K562 (cell line): ENCODE data around the gene RPS19. TPM values are rescaled to one million over a fixed set of nuclear protein-coding genes. Genes with fewer than 3 reads are reported as not detected.
A peak's percentile ranks its signal among the peaks of the same experiment; 100 is the strongest.

Experiments
- AFF4 ChIP-seq: sonication (generic); formaldehyde crosslinking; IDR thresholded peaks from 2 replicates; pipeline ENCODE4 v1.8.0; 2023; ENCODE audit warnings: mild to moderate bottlenecking, missing genetic modification reagents
- BRD4 ChIP-seq: fragments of 200-600 bp; sonication (generic); IDR thresholded peaks from 2 replicates; pipeline ENCODE4 v1.6.1; 2017; ENCODE audit warnings: inconsistent platforms
- CBX8 ChIP-seq: fragments of 200-600 bp; sonication (generic); IDR thresholded peaks from 2 replicates; pipeline ENCODE4 v1.6.1; 2012; ENCODE audit warnings: borderline replicate concordance, mixed run types, low read depth, mild to moderate bottlenecking, moderate library complexity, mixed read lengths, low read length, control low read depth, inconsistent platforms; ENCODE audit not compliant: poor library complexity, severe bottlenecking; ENCODE audit errors: extremely low read depth
- DLX4 ChIP-seq: fragments of 250-450 bp; sonication (Bioruptor Pico); IDR thresholded peaks from 2 replicates; pipeline ENCODE4 v1.6.1; 2021; ENCODE audit warnings: mild to moderate bottlenecking
- GTF2F1 ChIP-seq: IDR thresholded peaks from 2 replicates; pipeline ENCODE4 v1.6.1; 2011; ENCODE audit warnings: low read depth, low read length, improper control_type of control experiment
- NKRF ChIP-seq: fragments of 450-650 bp; IDR thresholded peaks from 2 replicates; pipeline ENCODE4 v1.6.1; 2016; ENCODE audit warnings: borderline replicate concordance
- PRDM10 ChIP-seq: fragments of 450-650 bp; IDR thresholded peaks from 2 replicates; pipeline ENCODE4 v1.6.1; 2018; ENCODE audit not compliant: partially characterized antibody
- USF2 ChIP-seq: sonication (generic); formaldehyde crosslinking; IDR thresholded peaks from 2 replicates; pipeline ENCODE4 v1.5.0; 2020; ENCODE audit warnings: missing genetic modification reagents
- YY1 ChIP-seq, 3 experiments: IDR thresholded peaks; 2 replicates each; pipeline ENCODE4 v1.6.1; 2011; ENCODE audit warnings: low read length in 2 of 3, mild to moderate bottlenecking in 2 of 3, moderate library complexity in 2 of 3, borderline replicate concordance in 1 of 3, control low read depth in 1 of 3, low read depth in 1 of 3; ENCODE audit not compliant: insufficient read depth in 3 of 3, insufficient replicate concordance in 2 of 3, control insufficient read depth in 1 of 3, insufficient read length in 1 of 3; ENCODE audit errors: extremely low read depth in 1 of 3
- ZNF41 ChIP-seq: fragments of 250-450 bp; sonication (Bioruptor Pico); conservative IDR thresholded peaks from 2 replicates; pipeline ENCODE4 v1.4.0; 2020; ENCODE audit warnings: mild to moderate bottlenecking
- ZNF436 ChIP-seq: fragments of 250-450, 450-650 bp; sonication (Bioruptor Pico); formaldehyde crosslinking; IDR thresholded peaks from 2 replicates; pipeline ENCODE4 v1.7.0; 2020; ENCODE audit warnings: mild to moderate bottlenecking
- ZNF75A ChIP-seq: fragments of 450-650 bp; formaldehyde crosslinking; IDR thresholded peaks from 2 replicates; pipeline ENCODE4 v1.4.0; 2020; ENCODE audit warnings: mild to moderate bottlenecking
- polyA plus RNA-seq, 8 experiments: library from polyadenylated mRNA; depleted of rRNA in 4 of 8; stranded (reverse) in 5 of 8; unstranded in 3 of 8; fragments of >200 nt; fragmentation: Nextera tagmentation in 2 of 8; fragmentation: Illumina TruSeq in 1 of 8; extraction: Ambion mirVana in 2 of 8; extraction: Trizol in 1 of 8; gene quantifications; 2 replicates each; pipeline versions ENCODE4 v1.2.1 to v1.2.3, GENCODE V29; 2011 to 2014; ENCODE audit warnings: inconsistent platforms in 1 of 8, missing spikeins in 1 of 8
- total RNA-seq, 7 experiments: library from RNA; depleted of rRNA in 6 of 7; stranded (reverse); fragments of >200 nt in 6 of 7; fragmentation: Illumina TruSeq in 2 of 7; extraction: Trizol in 2 of 7; gene quantifications; 2 replicates each; pipeline versions ENCODE4 v1.2.1 to v1.2.3, GENCODE V29; 2011 to 2021; ENCODE audit warnings: low replicate concordance in 1 of 7

The RPS19 gene
- total and polyA plus RNA-seq, 9 of the 15 experiments (the other 6 are each of a cell fraction or from before 2014, with no cell fraction given), result 1,964 to 3,408 (median 2,747) TPM

GRCh38 chr19:41882568-41883462, 22.8 kb downstream of the RPS19 start, which contains the start of gene ARHGEF1 (continued):
- no peak for TF ChIP-seq DLX4 (CRISPR knock-in tag)
- TF ChIP-seq BRD4, result no peak
- no peak for TF ChIP-seq ZNF75A
- no peak for TF ChIP-seq PRDM10
- no peak for TF ChIP-seq GTF2F1
- no peak for TF ChIP-seq AFF4 (CRISPR knock-in tag)
- TF ChIP-seq USF2 (CRISPR knock-in tag), result no peak
- no peak for TF ChIP-seq CBX8
- TF ChIP-seq ZNF41 (CRISPR knock-in tag), result no peak
- peak; percentile 22; the same call in 1 of the 2 replicates for TF ChIP-seq NKRF
- TF ChIP-seq ZNF436 (CRISPR knock-in tag), result no peak
- no peak for TF ChIP-seq YY1 (IDR thresholded peaks at IDR 0.05; ENCODE audit: borderline replicate concordance in 1 of 3, control insufficient read depth in 1 of 3, extremely low read depth in 1 of 3, insufficient read depth in 3 of 3, insufficient read length in 1 of 3, insufficient replicate concordance in 2 of 3, low read depth in 1 of 3, low read length in 2 of 3)
